NT2/D1 (cell line): ENCODE measurements around the gene ZNF358.

Experiments used
- SUZ12 ChIP-seq: IDR thresholded peaks from 2 replicates; pipeline ENCODE4 v1.6.1; 2011; ENCODE audit not compliant: insufficient read length, insufficient read depth; ENCODE audit errors: extremely low read depth
- YY1 ChIP-seq: IDR thresholded peaks from 2 replicates; pipeline ENCODE4 v1.6.1; 2011; ENCODE audit not compliant: insufficient read length, insufficient read depth
- ZNF274 ChIP-seq: IDR thresholded peaks from 2 replicates; pipeline ENCODE4 v1.6.1; 2011; ENCODE audit warnings: mild to moderate bottlenecking, low read depth, low read length

- no peak for TF ChIP-seq ZNF274
- TF ChIP-seq SUZ12 = no peak
- no peak for TF ChIP-seq YY1
Observed at GRCh38 chr19:7533281-7533885, 17.5 kb downstream of the ZNF358 start.
